HEK293 (cell line): Measurements from ENCODE around the gene ATRNL1.

Experiments
- INSM2 ChIP-seq: fragments of 450-650 bp; formaldehyde crosslinking; IDR thresholded peaks from 2 replicates; pipeline ENCODE4 v1.5.1; 2016; ENCODE audit warnings: missing biosample characterization, missing genetic modification characterization
- KLF9 ChIP-seq: fragments of 450-650 bp; formaldehyde crosslinking; IDR thresholded peaks from 2 replicates; pipeline ENCODE4 v1.5.1; 2016; ENCODE audit warnings: missing biosample characterization, missing genetic modification characterization, low read depth
- MZF1 ChIP-seq: fragments of 450-650 bp; formaldehyde crosslinking; IDR thresholded peaks from 2 replicates; pipeline ENCODE4 v1.5.1; 2017; ENCODE audit warnings: missing biosample characterization, missing genetic modification characterization, borderline replicate concordance
- PATZ1 ChIP-seq: fragments of 450-650 bp; formaldehyde crosslinking; IDR thresholded peaks from 2 replicates; pipeline ENCODE4 v1.5.1; 2016; ENCODE audit warnings: missing biosample characterization, missing genetic modification characterization
- PRDM1 ChIP-seq: fragments of 450-650 bp; formaldehyde crosslinking; IDR thresholded peaks from 2 replicates; pipeline ENCODE4; 2016; ENCODE audit warnings: missing biosample characterization, missing genetic modification characterization
- SCRT1 ChIP-seq: fragments of 450-650 bp; formaldehyde crosslinking; IDR thresholded peaks from 2 replicates; pipeline ENCODE4 v1.5.1; 2016; ENCODE audit warnings: missing biosample characterization, missing genetic modification characterization, borderline replicate concordance
- YY2 ChIP-seq: fragments of 450-650 bp; formaldehyde crosslinking; IDR thresholded peaks from 2 replicates; pipeline ENCODE4 v1.5.1; 2016; ENCODE audit warnings: missing biosample characterization, missing genetic modification characterization
- ZBTB20 ChIP-seq: fragments of 450-650 bp; formaldehyde crosslinking; IDR thresholded peaks from 2 replicates; pipeline ENCODE4 v1.5.1; 2016; ENCODE audit warnings: missing biosample characterization, missing genetic modification characterization
- ZBTB44 ChIP-seq: fragments of 450-650 bp; IDR thresholded peaks from 2 replicates; pipeline ENCODE4 v1.5.1; 2018; ENCODE audit warnings: missing biosample characterization, mild to moderate bottlenecking, missing genetic modification characterization
- ZBTB6 ChIP-seq: fragments of 450-650 bp; formaldehyde crosslinking; IDR thresholded peaks from 2 replicates; pipeline ENCODE4 v1.5.1; 2017; ENCODE audit warnings: missing biosample characterization, missing genetic modification characterization
- ZBTB7A ChIP-seq: fragments of 450-650 bp; formaldehyde crosslinking; IDR thresholded peaks from 2 replicates; pipeline ENCODE4 v1.5.1; 2016; ENCODE audit warnings: low read depth, missing biosample characterization, missing genetic modification characterization
- ZNF184 ChIP-seq: fragments of 450-650 bp; IDR thresholded peaks from 2 replicates; pipeline ENCODE4 v1.5.1; 2018; ENCODE audit warnings: missing biosample characterization, mild to moderate bottlenecking, missing genetic modification characterization
- ZNF19 ChIP-seq: fragments of 450-650 bp; formaldehyde crosslinking; IDR thresholded peaks from 2 replicates; pipeline ENCODE4; 2016; ENCODE audit warnings: missing biosample characterization, missing genetic modification characterization, low read depth
- ZNF239 ChIP-seq: fragments of 450-650 bp; formaldehyde crosslinking; IDR thresholded peaks from 2 replicates; pipeline ENCODE4 v1.5.1; 2016; ENCODE audit warnings: missing biosample characterization, missing genetic modification characterization
- ZNF248 ChIP-seq: fragments of 450-650 bp; formaldehyde crosslinking; IDR thresholded peaks from 2 replicates; pipeline ENCODE4 v1.5.1; 2017; ENCODE audit warnings: missing biosample characterization, missing genetic modification characterization
- ZNF266 ChIP-seq: fragments of 450-650 bp; formaldehyde crosslinking; IDR thresholded peaks from 2 replicates; pipeline ENCODE4 v1.5.1; 2016; ENCODE audit warnings: missing biosample characterization, missing genetic modification characterization, low read depth
- ZNF274 ChIP-seq, 2 experiments: fragments of 200-500 bp in 1 of 2; fragments of 450-650 bp in 1 of 2; sonication (Bioruptor generic) in 1 of 2; formaldehyde crosslinking in 1 of 2; IDR thresholded peaks; 2 replicates each; pipeline versions ENCODE4 v1.5.1 to v1.6.1; 2014 to 2016; ENCODE audit warnings: borderline replicate concordance in 1 of 2, inconsistent platforms in 1 of 2, low read length in 1 of 2, missing biosample characterization in 1 of 2, missing genetic modification characterization in 1 of 2
- ZNF292 ChIP-seq: fragments of 450-650 bp; formaldehyde crosslinking; IDR thresholded peaks from 2 replicates; pipeline ENCODE4 v1.5.1; 2016; ENCODE audit warnings: low read depth, missing biosample characterization, missing genetic modification characterization, borderline replicate concordance
- ZNF324 ChIP-seq: fragments of 450-650 bp; formaldehyde crosslinking; IDR thresholded peaks from 2 replicates; pipeline ENCODE4 v1.5.1; 2016; ENCODE audit warnings: missing biosample characterization, missing genetic modification characterization
- ZNF335 ChIP-seq: fragments of 450-650 bp; formaldehyde crosslinking; conservative IDR thresholded peaks from 2 replicates; pipeline ENCODE4 v1.5.1; 2016; ENCODE audit warnings: missing biosample characterization, missing genetic modification characterization
- ZNF398 ChIP-seq: fragments of 450-650 bp; formaldehyde crosslinking; IDR thresholded peaks from 2 replicates; pipeline ENCODE4 v1.5.1; 2017; ENCODE audit warnings: missing biosample characterization, missing genetic modification characterization
- ZNF426 ChIP-seq: fragments of 450-650 bp; formaldehyde crosslinking; IDR thresholded peaks from 2 replicates; pipeline ENCODE4 v1.5.1; 2017; ENCODE audit warnings: missing biosample characterization, missing genetic modification characterization, mild to moderate bottlenecking, inconsistent platforms, moderate library complexity
- ZNF473 ChIP-seq: fragments of 450-650 bp; formaldehyde crosslinking; IDR thresholded peaks from 2 replicates; pipeline ENCODE4 v1.5.1; 2017; ENCODE audit warnings: missing biosample characterization, missing genetic modification characterization
- ZNF48 ChIP-seq: fragments of 450-650 bp; formaldehyde crosslinking; IDR thresholded peaks from 2 replicates; pipeline ENCODE4 v1.5.1; 2016; ENCODE audit warnings: missing biosample characterization, missing genetic modification characterization
- ZNF521 ChIP-seq: fragments of 450-650 bp; formaldehyde crosslinking; IDR thresholded peaks from 2 replicates; pipeline ENCODE4 v1.5.1; 2017; ENCODE audit warnings: missing biosample characterization, mild to moderate bottlenecking, missing genetic modification characterization
- ZNF621 ChIP-seq: fragments of 450-650 bp; formaldehyde crosslinking; IDR thresholded peaks from 2 replicates; pipeline ENCODE4 v1.5.1; 2017; ENCODE audit warnings: missing biosample characterization, missing genetic modification characterization
- ZNF623 ChIP-seq: fragments of 450-650 bp; formaldehyde crosslinking; IDR thresholded peaks from 2 replicates; pipeline ENCODE4 v1.5.1; 2016; ENCODE audit warnings: missing biosample characterization, missing genetic modification characterization
- ZNF670 ChIP-seq: fragments of 450-650 bp; formaldehyde crosslinking; IDR thresholded peaks from 2 replicates; pipeline ENCODE4 v1.5.1; 2016; ENCODE audit warnings: missing biosample characterization, missing genetic modification characterization, low read depth
- ZNF692 ChIP-seq: fragments of 450-650 bp; formaldehyde crosslinking; IDR thresholded peaks from 2 replicates; pipeline ENCODE4 v1.5.1; 2016; ENCODE audit warnings: missing biosample characterization, missing genetic modification characterization
- ZNF792 ChIP-seq: fragments of 450-650 bp; formaldehyde crosslinking; IDR thresholded peaks from 2 replicates; pipeline ENCODE4 v1.5.1; 2016; ENCODE audit warnings: missing biosample characterization, missing genetic modification characterization

Gene ATRNL1

GRCh38 chr10:115092555-115093285 lies 445 bp upstream of the ATRNL1 start (continued):
- TF ChIP-seq ZNF274 (IDR thresholded peaks at IDR 0.05; ENCODE audit: low read length) (no peak), ZNF274 (tag by site-specific recombination; IDR thresholded peaks at IDR 0.05; ENCODE audit: borderline replicate concordance) (no peak), ZNF621 (tag by site-specific recombination) (no peak), ZNF19 (tag by site-specific recombination) (no peak), ZNF521 (no peak), ZBTB20 (tag by site-specific recombination) (peak; percentile 28; the same call in 1 of the 2 replicates), ZNF398 (tag by site-specific recombination) (no peak), PATZ1 (tag by site-specific recombination) (peak; percentile 72; the same call in 1 of the 2 replicates), ZNF670 (tag by site-specific recombination) (no peak), ZBTB6 (tag by site-specific recombination) (no peak; the same call in 1 of the 2 replicates), ZNF48 (tag by site-specific recombination) (no peak), ZNF292 (tag by site-specific recombination) (no peak), ZBTB7A (tag by site-specific recombination) (no peak), INSM2 (tag by site-specific recombination) (no peak), ZNF792 (no peak), ZNF623 (tag by site-specific recombination) (no peak), ZNF335 (tag by site-specific recombination) (peak; percentile 93), ZNF324 (tag by site-specific recombination) (no peak), KLF9 (0 out of 2 replicates have a peak, but pooled peaks have one; percentile 11), ZNF266 (no peak), ZNF184 (tag by site-specific recombination) (no peak), ZNF692 (peak; percentile 88), ZNF426 (no peak), PRDM1 (tag by site-specific recombination) (no peak), ZNF473 (no peak), MZF1 (tag by site-specific recombination) (peak; percentile 81), ZBTB44 (no peak), SCRT1 (tag by site-specific recombination) (no peak), YY2 (tag by site-specific recombination) (no peak), ZNF239 (tag by site-specific recombination) (no peak), ZNF248 (tag by site-specific recombination) (no peak)
